ENCODE data around the gene DUSP10. TPM values are rescaled to one million over a fixed set of nuclear protein-coding genes. Genes with fewer than 3 reads are reported as not detected.
A peak's percentile ranks its signal among the peaks of the same experiment; 100 is the strongest.

DUSP10 gene
- total and polyA plus RNA-seq, 2 experiments from 2014 or later = 13.8 to 25.4 TPM

DNA sequence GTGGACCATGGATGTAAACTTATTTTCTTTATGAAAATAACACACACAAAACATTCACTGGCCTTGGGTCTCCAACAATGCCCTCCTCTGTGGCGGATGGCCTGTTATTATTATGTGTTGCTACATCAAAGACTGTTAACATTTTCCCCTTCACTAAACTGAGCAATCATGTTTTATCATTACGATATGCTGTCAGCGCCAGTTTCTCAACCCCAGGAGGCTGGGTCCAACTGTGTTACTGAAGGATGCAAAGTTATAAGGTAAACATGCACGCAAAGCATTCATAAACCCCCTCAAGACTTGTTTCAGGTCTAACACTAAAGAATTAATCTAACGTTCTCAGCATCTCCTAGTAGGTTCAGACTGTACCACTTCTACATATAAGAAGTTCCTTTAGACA is 6.0 kb upstream of the DUSP10 start:
- H3K4me3 ChIP-seq = no peak overlapping the region
- peaks cover 6% of the 10 kb centered on the region for H3K4me1 ChIP-seq (ENCODE audit: low read depth)
- TF ChIP-seq, protein P1, sequence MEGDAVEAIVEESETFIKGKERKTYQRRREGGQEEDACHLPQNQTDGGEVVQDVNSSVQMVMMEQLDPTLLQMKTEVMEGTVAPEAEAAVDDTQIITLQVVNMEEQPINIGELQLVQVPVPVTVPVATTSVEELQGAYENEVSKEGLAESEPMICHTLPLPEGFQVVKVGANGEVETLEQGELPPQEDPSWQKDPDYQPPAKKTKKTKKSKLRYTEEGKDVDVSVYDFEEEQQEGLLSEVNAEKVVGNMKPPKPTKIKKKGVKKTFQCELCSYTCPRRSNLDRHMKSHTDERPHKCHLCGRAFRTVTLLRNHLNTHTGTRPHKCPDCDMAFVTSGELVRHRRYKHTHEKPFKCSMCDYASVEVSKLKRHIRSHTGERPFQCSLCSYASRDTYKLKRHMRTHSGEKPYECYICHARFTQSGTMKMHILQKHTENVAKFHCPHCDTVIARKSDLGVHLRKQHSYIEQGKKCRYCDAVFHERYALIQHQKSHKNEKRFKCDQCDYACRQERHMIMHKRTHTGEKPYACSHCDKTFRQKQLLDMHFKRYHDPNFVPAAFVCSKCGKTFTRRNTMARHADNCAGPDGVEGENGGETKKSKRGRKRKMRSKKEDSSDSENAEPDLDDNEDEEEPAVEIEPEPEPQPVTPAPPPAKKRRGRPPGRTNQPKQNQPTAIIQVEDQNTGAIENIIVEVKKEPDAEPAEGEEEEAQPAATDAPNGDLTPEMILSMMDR (IDR thresholded peaks at IDR 0.05; ENCODE audit: low read depth, low read length) = no peak
- no peaks in the 10 kb centered on the region for H3K27me3 ChIP-seq
- no peaks in the 10 kb centered on the region for H3K36me3 ChIP-seq
- H3K9me3 ChIP-seq (ENCODE audit: low read depth) = no peaks in the 10 kb centered on the region
- H3K27ac ChIP-seq = no peak overlapping the region
- no peak for DNase-seq (ENCODE audit: low read depth in 1 of 2, low spot score in 1 of 2)

DNA sequence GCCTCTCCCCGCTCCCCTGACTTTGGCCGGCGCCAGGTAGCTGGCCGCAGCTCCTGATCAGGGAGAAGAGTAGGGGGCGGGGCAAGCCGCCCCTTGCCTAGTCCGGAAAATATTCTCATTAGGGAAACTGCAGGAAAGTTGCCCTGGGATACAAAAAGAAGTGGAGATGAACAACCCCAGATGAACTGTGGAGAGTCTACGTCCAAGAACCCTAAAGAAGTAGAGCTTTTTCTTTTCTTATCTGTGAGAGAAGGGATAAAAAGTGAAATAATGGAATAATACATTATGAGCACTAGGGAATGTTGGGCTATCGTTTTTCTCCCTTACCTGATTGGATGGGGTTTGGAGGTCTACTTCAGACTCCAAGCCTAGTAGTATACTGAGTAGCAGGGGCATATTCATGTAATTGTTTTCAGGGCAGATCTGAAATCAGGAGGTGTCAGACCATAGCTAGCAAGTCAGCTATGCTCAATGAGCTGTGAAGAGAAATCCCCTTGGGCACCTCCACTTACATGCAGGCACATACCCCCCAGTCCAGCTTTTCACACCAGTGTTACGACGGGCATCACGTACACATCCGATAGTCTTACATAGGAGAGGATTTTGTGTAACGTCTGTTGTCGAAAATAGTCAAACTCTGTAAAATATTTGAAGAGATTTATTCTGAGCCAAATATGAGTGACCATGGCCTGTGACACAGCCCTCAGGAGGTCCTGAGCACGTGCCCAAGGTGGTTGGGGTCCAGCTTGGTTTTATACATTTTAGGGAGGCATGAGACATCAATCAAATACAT is 1.7 kb upstream of the DUSP10 start:
- Histone ChIP-seq H3K9me3 (ENCODE audit: low read depth) (no peaks in the 10 kb centered on the region), H3K4me1 (ENCODE audit: low read depth) (peaks cover 12% of the 10 kb centered on the region), H3K36me3 (no peaks in the 10 kb centered on the region), H3K27me3 (no peaks in the 10 kb centered on the region), H3K27ac (peak overlapping the region; percentile 85), H3K4me3 (peak overlapping the region; percentile 50)
- TF ChIP-seq, protein P1 (IDR thresholded peaks at IDR 0.05; ENCODE audit: low read depth, low read length) = no peak
- no peak for DNase-seq (ENCODE audit: low read depth in 1 of 2, low spot score in 1 of 2)

DNA sequence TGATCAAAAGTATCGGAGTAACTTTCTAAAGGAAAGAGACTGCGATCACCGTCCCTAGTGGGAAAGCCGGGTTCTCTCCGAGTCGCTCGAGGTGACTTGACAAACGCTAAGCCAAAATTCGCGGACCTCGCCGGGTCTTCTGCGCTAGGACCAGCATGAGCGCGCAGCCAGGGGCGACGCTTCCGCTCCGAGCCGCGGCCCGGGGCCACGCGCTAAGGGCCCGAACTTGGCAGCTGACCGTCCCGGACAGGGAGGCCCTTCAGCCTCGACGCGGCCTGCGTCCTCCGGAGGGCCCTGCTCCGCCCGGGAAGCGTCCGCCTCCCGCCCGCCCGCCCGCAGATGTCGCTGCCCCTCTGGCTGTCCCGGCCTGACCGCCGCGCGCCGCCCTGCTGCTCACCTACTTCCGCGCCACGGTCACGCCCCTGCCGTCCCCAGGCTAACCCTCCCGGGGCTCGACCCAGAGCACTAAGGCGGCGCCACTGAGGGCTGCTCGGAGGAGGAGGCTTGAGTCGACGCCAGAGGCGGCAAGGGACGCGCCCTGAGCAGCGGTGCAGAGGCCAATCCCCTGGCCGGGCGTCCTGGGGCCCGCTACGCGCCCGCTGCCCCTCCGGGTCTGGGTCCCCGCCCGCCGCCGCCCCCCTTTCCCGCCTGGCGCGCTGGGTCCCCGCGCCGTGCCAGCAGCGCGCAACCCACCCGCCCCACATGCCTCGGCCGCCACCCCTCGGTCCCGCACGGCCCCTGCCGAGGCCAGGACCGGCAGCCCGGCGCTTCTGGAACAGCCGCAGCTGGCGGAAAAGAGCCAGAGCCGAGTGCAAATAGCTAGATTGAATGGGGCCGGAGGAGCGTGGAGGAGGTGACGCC is 896 bp upstream of the DUSP10 start:
- Histone ChIP-seq H3K27me3 (no peaks in the 10 kb centered on the region), H3K4me1 (ENCODE audit: low read depth) (peaks cover 13% of the 10 kb centered on the region), H3K9me3 (ENCODE audit: low read depth) (no peaks in the 10 kb centered on the region), H3K4me3 (peak overlapping the region; percentile 50), H3K27ac (peak overlapping the region; percentile 85), H3K36me3 (no peaks in the 10 kb centered on the region)
- TF ChIP-seq, protein P1 (IDR thresholded peaks at IDR 0.05; ENCODE audit: low read depth, low read length) = no peak
- peak; percentile 73 to 80 for DNase-seq (ENCODE audit: low read depth in 1 of 2, low spot score in 1 of 2)

DNA sequence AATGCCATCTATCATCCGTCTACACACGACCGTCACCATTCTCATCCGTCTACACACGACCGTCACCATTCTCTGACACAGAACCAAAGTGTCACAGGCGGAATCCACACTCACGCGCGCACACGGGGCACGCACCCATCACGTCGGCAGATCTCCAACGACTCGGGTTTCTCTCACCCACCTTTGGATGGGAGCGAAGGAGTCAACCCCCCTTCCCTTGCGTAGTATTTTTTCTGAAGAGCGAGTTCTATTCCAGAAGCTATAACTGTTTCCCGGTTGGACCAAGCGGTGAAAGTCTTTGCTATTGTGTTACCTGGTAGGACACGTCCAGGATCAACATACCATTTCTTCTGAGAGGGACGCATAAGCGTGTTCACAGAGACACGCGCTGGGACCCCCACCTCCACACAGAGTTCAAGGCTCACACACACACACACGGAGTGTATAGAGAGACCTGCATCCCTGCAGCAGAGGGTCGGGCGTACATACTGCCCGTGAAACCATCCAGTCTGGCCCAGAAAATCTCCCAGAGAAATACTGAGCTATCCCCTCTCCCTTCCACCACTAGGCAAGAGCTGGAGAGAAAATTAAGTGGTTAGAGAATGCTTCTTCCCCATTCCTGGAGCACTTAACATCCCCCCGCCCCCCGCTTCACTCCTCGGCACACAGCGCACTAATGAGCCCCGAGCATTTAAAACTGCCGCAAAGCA is 741 bp downstream of the DUSP10 start:
- Histone ChIP-seq H3K9me3 (ENCODE audit: low read depth) (no peaks in the 10 kb centered on the region), H3K27ac (peak overlapping the region; percentile 61), H3K4me3 (peak overlapping the region; percentile 72), H3K27me3 (no peaks in the 10 kb centered on the region), H3K36me3 (no peaks in the 10 kb centered on the region), H3K4me1 (ENCODE audit: low read depth) (peaks cover 21% of the 10 kb centered on the region)
- TF ChIP-seq, protein P1 (IDR thresholded peaks at IDR 0.05; ENCODE audit: low read depth, low read length) = no peak
- DNase-seq (ENCODE audit: low read depth in 1 of 2, low spot score in 1 of 2) = peak; percentile 12 to 48

DNA sequence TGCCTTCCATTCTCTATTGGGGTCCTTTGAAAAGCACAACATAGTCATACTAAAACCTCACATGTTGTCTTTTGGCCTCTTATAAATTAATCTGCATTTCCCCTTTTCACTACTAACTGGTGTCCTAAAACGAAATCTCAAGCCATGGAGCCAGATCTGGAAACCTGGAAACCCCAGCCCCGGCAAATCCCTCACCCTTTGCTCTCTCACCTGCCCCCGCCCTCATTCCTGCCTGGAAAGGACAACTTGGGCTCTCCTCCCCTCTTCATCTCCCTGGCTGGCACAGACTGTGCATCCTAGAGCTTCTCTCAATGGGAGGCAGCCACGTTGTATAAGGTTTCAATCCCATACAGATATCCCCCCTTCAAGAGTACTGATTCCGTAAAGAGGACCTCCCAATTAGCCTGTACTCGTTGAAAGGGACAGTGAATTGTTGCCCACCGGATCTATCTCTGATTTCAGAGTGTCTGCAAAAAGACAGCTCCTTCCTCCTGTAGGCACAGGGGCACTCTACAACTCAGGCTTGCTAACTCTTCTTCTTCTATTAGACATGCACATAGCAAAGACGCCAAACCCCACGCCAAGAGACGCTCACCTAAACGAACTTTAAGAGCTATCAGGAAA is 1.4 kb downstream of the DUSP10 start:
- TF ChIP-seq, protein P1 (IDR thresholded peaks at IDR 0.05; ENCODE audit: low read depth, low read length) = no peak
- peaks cover 27% of the 10 kb centered on the region for H3K4me1 ChIP-seq (ENCODE audit: low read depth)
- H3K4me3 ChIP-seq = peak overlapping the region; percentile 72
- no peak overlapping the region for H3K27ac ChIP-seq
- H3K27me3 ChIP-seq = no peaks in the 10 kb centered on the region
- H3K9me3 ChIP-seq (ENCODE audit: low read depth) = no peaks in the 10 kb centered on the region
- DNase-seq (ENCODE audit: low read depth in 1 of 2, low spot score in 1 of 2) = peak in 1 of 2 donors; percentile 15
- H3K36me3 ChIP-seq = no peaks in the 10 kb centered on the region
